NCI-H345 treated with DMSO at 0.1 percent for 48 hours (cell line): ENCODE data around the gene CDK13.
"Not testable (repeated sequence)": the region's sequence is repeated elsewhere in the genome, so short reads cannot be mapped to it uniquely, and the experiment has no call there.

ENCODE experiments used
- DNase-seq: peaks from one replicate; lab custom pipeline; 2025; ENCODE audit not compliant: unreplicated experiment; lab: John Stamatoyannopoulos, UW

CDK13 gene

GRCh38 chr7:40095695-40096327, 145.8 kb downstream of the CDK13 start:
- DNase-seq: no peak

- no peak for DNase-seq
Measured at GRCh38 chr7:40097728-40098127, 147.7 kb downstream of the CDK13 start.

- DNase-seq: no peak
Measured at GRCh38 chr7:40098810-40099209, 148.8 kb downstream of the CDK13 start.

- no peak for DNase-seq
Measured at GRCh38 chr7:40099837-40100236, 149.8 kb downstream of the CDK13 start.

- no peak for DNase-seq
Measured at GRCh38 chr7:40101201-40101600, 151.1 kb downstream of the CDK13 start.

GRCh38 chr7:40102897-40103296, 152.8 kb downstream of the CDK13 start:
- no peak for DNase-seq

GRCh38 chr7:40105879-40106473, 155.9 kb downstream of the CDK13 start:
- DNase-seq: no peak

- DNase-seq: no peak
Measured at GRCh38 chr7:40115936-40116335, 165.9 kb downstream of the CDK13 start.

- not testable (repeated sequence) for DNase-seq
Measured at GRCh38 chr7:40117199-40117598, 167.1 kb downstream of the CDK13 start.

- DNase-seq: not testable (repeated sequence)
Measured at GRCh38 chr7:40118201-40118600, 168.1 kb downstream of the CDK13 start.

- DNase-seq: no peak
Measured at GRCh38 chr7:40120020-40120419, 170.0 kb downstream of the CDK13 start.

- DNase-seq: not testable (repeated sequence)
Measured at GRCh38 chr7:40122100-40122939, 172.3 kb downstream of the CDK13 start.

- DNase-seq: no peak
Measured at GRCh38 chr7:40122940-40123254, 172.8 kb downstream of the CDK13 start.

GRCh38 chr7:40133561-40134427, 183.7 kb downstream of the CDK13 start:
- DNase-seq: no peak

GRCh38 chr7:40134428-40135316, 184.6 kb downstream of the CDK13 start, which contains the start of the genes MPLKIP and SUGCT:
MPLKIP (minus strand) TSS chr7:40134622; CDS start chr7:40134567, 55 bp downstream.
SUGCT (plus strand) TSS chr7:40135005.
- DNase-seq: peak; percentile 86

- DNase-seq: no peak
Measured at GRCh38 chr7:40135317-40135610, 185.2 kb downstream of the CDK13 start.

GRCh38 chr7:40137563-40137962, 187.5 kb downstream of the CDK13 start:
- no peak for DNase-seq

GRCh38 chr7:40138973-40139372, 188.9 kb downstream of the CDK13 start:
- no peak for DNase-seq

- not testable (repeated sequence) for DNase-seq
Measured at GRCh38 chr7:40139891-40140290, 189.8 kb downstream of the CDK13 start.

GRCh38 chr7:40141916-40142315, 191.9 kb downstream of the CDK13 start:
- DNase-seq: not testable (repeated sequence)
